Right lobe of liver (tissue), 4 donors: ENCODE results near the gene GGTLC2.

Experiments
- CTCF ChIP-seq, 4 donors: fragments of 200-600 bp in 3 of 4; fragments of 450-650 bp in 1 of 4; IDR thresholded peaks; one replicate each; pipeline versions ENCODE4 v1.5.1 to v1.8.0; 2016 to 2022; ENCODE audit warnings: antibody characterized with exemption in 4 of 4, mild to moderate bottlenecking in 2 of 4
- POLR2A ChIP-seq: fragments of 450-650 bp; IDR thresholded peaks from one replicate; pipeline ENCODE4 v1.6.1; 2017; ENCODE audit warnings: antibody characterized with exemption, mild to moderate bottlenecking
- donor health status: DM: no; HTN: no; CAD: no.
- donor health status: DM: no; HTN: no; CAD: no.
- donor health status: DM: no; HTN: yes; CAD: no.

- TF ChIP-seq CTCF (IDR thresholded peaks at IDR 0.05) (no peak), POLR2A (no peak)
These were observed 24.7 kb downstream of the GGTLC2 start for GRCh38 chr22:22669093-22669492.
